Measurements from ENCODE around the gene RAB11B. TPM values are rescaled to one million over a fixed set of nuclear protein-coding genes. Genes with fewer than 3 reads are reported as not detected.

RAB11B gene
- polyA plus RNA-seq, 1 donor from 2014 or later = 71.1 TPM

DNA sequence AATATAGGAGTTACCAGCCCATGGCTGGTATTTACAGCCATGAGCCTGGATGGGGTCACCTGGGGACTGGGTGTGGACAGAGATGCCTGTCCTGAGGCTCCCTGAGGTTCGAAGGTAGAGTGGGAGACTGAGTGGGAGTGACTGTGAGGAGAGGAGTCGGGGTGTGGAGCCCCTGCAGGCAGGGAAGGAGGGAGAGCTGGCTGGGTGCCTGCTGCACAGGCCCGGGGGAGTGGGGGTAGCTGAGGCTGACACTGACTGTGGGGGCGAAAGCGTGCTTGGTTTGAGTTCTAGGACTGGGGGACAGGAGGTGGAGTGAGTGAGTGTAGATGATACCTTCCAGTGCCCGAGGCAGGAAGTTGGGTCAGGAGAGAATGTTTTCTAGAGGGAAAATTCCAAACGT is 7.1 kb downstream of the RAB11B start:
- peaks cover 44% of the 10 kb centered on the region for H3K79me2 ChIP-seq (replicated peaks; ENCODE audit: insufficient read depth, low read length)
- no peak overlapping the region for H3K9ac ChIP-seq (ENCODE audit: low read length)

DNA sequence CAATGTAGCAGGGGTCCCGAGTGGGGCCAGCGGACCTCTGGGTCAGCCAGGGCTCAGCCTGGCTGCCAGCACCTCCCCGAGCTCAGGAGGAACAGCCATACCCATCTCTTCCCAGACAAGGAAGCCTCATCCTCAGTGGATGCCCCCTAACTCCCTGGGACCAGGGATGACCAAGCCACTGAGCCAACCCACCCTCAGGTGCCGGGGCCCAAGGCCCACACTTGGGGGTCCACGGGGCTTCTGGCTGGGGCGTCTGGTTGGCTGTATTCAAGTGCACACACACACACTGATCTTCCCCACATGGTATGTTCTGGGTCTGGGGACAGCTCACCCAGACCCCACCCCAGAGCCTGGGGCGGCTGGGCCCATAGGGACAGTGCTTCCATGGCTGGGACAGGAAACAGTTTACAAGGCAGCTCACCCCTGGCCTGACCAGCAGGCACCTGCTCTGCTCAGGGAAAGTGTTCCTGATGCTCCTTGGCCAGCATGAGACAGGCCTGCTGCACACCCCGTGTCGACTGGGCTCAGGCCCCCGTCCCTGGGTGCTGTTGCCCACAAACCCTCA is 7.7 kb downstream of the RAB11B start:
- no peak overlapping the region for H3K4me3 ChIP-seq (ENCODE audit: low read length)
- no peak overlapping the region for H2AFZ ChIP-seq (ENCODE audit: low read depth, low read length)
- no peak overlapping the region for H3K4me2 ChIP-seq (ENCODE audit: low read length)
- H3K27me3 ChIP-seq (ENCODE audit: insufficient read depth, low read depth, low read length) = no peaks in the 10 kb centered on the region
- H4K20me1 ChIP-seq (ENCODE audit: insufficient read depth) = peaks cover 24% of the 10 kb centered on the region
- H3F3A ChIP-seq (ENCODE audit: insufficient read depth, low read length, poor library complexity, severe bottlenecking) = no peaks in the 10 kb centered on the region
- peaks cover 38% of the 10 kb centered on the region for H3K79me2 ChIP-seq (replicated peaks; ENCODE audit: insufficient read depth, low read length)
- TF ChIP-seq POLR2AphosphoS5 (IDR thresholded peaks at IDR 0.05) (no peak), SMC3 (conservative IDR thresholded peaks at IDR 0.05; ENCODE audit: poor library complexity) (no peak), TAF1 (IDR thresholded peaks at IDR 0.05; ENCODE audit: low read depth) (no peak), EZH2 (IDR thresholded peaks at IDR 0.05; ENCODE audit: borderline replicate concordance, insufficient read depth, low read length, poor library complexity, severe bottlenecking) (no peak), MXI1 (conservative IDR thresholded peaks at IDR 0.05; ENCODE audit: poor library complexity, severe bottlenecking) (no peak), EP300 (conservative IDR thresholded peaks at IDR 0.05; ENCODE audit: poor library complexity, severe bottlenecking) (no peak), RAD21 (conservative IDR thresholded peaks at IDR 0.05) (no peak)
- TF ChIP-seq, protein P1, sequence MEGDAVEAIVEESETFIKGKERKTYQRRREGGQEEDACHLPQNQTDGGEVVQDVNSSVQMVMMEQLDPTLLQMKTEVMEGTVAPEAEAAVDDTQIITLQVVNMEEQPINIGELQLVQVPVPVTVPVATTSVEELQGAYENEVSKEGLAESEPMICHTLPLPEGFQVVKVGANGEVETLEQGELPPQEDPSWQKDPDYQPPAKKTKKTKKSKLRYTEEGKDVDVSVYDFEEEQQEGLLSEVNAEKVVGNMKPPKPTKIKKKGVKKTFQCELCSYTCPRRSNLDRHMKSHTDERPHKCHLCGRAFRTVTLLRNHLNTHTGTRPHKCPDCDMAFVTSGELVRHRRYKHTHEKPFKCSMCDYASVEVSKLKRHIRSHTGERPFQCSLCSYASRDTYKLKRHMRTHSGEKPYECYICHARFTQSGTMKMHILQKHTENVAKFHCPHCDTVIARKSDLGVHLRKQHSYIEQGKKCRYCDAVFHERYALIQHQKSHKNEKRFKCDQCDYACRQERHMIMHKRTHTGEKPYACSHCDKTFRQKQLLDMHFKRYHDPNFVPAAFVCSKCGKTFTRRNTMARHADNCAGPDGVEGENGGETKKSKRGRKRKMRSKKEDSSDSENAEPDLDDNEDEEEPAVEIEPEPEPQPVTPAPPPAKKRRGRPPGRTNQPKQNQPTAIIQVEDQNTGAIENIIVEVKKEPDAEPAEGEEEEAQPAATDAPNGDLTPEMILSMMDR (IDR thresholded peaks at IDR 0.05; ENCODE audit: poor library complexity, severe bottlenecking) = no peak
- TF ChIP-seq, protein P2, sequence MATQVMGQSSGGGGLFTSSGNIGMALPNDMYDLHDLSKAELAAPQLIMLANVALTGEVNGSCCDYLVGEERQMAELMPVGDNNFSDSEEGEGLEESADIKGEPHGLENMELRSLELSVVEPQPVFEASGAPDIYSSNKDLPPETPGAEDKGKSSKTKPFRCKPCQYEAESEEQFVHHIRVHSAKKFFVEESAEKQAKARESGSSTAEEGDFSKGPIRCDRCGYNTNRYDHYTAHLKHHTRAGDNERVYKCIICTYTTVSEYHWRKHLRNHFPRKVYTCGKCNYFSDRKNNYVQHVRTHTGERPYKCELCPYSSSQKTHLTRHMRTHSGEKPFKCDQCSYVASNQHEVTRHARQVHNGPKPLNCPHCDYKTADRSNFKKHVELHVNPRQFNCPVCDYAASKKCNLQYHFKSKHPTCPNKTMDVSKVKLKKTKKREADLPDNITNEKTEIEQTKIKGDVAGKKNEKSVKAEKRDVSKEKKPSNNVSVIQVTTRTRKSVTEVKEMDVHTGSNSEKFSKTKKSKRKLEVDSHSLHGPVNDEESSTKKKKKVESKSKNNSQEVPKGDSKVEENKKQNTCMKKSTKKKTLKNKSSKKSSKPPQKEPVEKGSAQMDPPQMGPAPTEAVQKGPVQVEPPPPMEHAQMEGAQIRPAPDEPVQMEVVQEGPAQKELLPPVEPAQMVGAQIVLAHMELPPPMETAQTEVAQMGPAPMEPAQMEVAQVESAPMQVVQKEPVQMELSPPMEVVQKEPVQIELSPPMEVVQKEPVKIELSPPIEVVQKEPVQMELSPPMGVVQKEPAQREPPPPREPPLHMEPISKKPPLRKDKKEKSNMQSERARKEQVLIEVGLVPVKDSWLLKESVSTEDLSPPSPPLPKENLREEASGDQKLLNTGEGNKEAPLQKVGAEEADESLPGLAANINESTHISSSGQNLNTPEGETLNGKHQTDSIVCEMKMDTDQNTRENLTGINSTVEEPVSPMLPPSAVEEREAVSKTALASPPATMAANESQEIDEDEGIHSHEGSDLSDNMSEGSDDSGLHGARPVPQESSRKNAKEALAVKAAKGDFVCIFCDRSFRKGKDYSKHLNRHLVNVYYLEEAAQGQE (IDR thresholded peaks at IDR 0.05; ENCODE audit: borderline replicate concordance) = no peak
- no peak overlapping the region for H3K9ac ChIP-seq (ENCODE audit: low read length)
- no peaks in the 10 kb centered on the region for H3K9me3 ChIP-seq (ENCODE audit: low read length)
- H3K36me3 ChIP-seq (ENCODE audit: insufficient read depth, low read length) = no peaks in the 10 kb centered on the region
- no peak overlapping the region for H3K27ac ChIP-seq (ENCODE audit: low read length)
- no peaks in the 10 kb centered on the region for H3K9me2 ChIP-seq (ENCODE audit: insufficient read depth, low read length)

More for the DNA sequence above, 7.1 kb downstream of the RAB11B start:
- Histone ChIP-seq H3K27ac (ENCODE audit: low read length) (no peak overlapping the region), H3K4me3 (ENCODE audit: low read length) (no peak overlapping the region), H3K9me3 (ENCODE audit: low read length) (no peaks in the 10 kb centered on the region), H3K36me3 (ENCODE audit: insufficient read depth, low read length) (no peaks in the 10 kb centered on the region), H3K9me2 (ENCODE audit: insufficient read depth, low read length) (no peaks in the 10 kb centered on the region), H3K27me3 (ENCODE audit: insufficient read depth, low read depth, low read length) (no peaks in the 10 kb centered on the region), H3K4me2 (ENCODE audit: low read length) (no peak overlapping the region), H4K20me1 (ENCODE audit: insufficient read depth) (peaks cover 26% of the 10 kb centered on the region), H2AFZ (ENCODE audit: low read depth, low read length) (no peak overlapping the region), H3F3A (ENCODE audit: insufficient read depth, low read length, poor library complexity, severe bottlenecking) (no peaks in the 10 kb centered on the region)
- no peak for TF ChIP-seq RAD21 (conservative IDR thresholded peaks at IDR 0.05)
- TF ChIP-seq EP300 (conservative IDR thresholded peaks at IDR 0.05; ENCODE audit: poor library complexity, severe bottlenecking) = no peak
- no peak for TF ChIP-seq MXI1 (conservative IDR thresholded peaks at IDR 0.05; ENCODE audit: poor library complexity, severe bottlenecking)
- TF ChIP-seq, protein P1 (IDR thresholded peaks at IDR 0.05; ENCODE audit: poor library complexity, severe bottlenecking) = no peak
- no peak for TF ChIP-seq TAF1 (IDR thresholded peaks at IDR 0.05; ENCODE audit: low read depth)
- no peak for TF ChIP-seq EZH2 (IDR thresholded peaks at IDR 0.05; ENCODE audit: borderline replicate concordance, insufficient read depth, low read length, poor library complexity, severe bottlenecking)
- TF ChIP-seq, protein P2 (IDR thresholded peaks at IDR 0.05; ENCODE audit: borderline replicate concordance) = no peak
- no peak for TF ChIP-seq POLR2AphosphoS5 (IDR thresholded peaks at IDR 0.05)
- no peak for TF ChIP-seq SMC3 (conservative IDR thresholded peaks at IDR 0.05; ENCODE audit: poor library complexity)

All from neural cell (in vitro differentiated cells).